ENCODE measurements around the gene NHSL2.

Gene NHSL2

DNA sequence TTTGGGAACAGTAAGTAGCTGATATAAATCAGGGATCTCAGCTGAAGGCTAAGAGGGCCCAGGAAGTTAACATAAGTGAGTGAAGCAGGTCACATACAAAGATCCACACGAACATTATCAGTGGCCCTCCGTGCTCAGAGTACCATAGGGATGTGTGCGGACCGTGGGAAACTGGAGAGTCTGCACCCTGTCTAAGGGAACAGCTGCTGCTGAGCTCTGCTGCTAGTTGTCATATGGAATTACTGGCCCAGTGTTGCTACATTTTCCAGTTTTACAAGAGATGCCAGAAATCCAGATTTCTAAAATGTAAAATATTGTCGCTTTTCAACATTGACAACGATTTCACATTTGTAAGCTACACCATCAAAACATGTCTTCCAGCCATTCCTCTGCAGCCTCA is 130.5 kb downstream of the NHSL2 start:
- Histone ChIP-seq H3K27ac (no peak overlapping the region), H3K9me3 (ENCODE audit: severe bottlenecking) (peaks cover 2% of the 10 kb centered on the region), H3K36me3 (no peaks in the 10 kb centered on the region)

DNA sequence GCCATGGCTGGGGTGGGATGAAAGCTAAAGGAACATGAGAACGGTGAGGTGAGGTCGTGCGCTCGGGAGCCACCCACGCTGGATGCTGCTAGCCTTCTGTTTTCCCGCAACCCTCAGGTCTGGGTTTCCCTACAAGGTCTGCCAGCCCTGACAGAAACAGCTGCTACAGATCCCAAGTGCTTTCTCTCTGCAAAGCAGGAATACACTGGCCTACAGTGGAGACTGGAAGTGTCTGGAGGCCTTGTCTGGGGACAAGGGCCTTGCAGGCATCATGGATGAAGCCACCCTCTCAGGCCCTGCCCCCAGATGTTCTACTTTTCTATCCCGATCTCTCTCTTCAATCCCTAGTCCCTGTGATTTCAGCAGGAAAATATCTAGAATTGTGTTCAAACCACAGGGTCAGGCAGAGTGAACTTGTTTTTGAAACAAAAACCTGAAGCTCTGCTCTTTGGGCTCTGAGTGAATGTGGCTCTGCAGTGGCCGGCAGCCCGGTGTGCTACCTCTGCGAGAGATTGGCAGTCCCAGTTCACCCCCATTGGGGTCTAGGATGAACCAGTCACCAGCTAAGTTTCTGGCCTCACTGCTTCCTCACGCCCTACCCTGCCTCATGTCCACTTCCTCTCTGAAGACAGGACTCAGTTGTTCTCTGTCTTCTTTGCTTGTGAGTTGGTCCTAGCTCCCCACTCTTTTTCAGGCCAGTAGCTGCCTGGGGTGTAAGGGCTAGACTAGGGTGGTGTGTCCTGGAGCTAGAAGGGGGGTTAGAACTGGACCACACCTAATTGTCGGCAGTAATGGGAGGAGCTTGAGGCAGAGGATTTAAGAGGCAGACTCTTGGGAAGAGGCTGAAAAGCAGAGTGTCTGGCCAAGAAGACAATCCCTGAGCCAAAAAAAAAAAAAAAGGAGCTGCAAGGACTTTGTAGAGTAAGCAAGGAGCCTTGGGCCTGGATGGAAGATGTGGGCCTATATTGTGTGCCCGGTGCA is 131.5 kb downstream of the NHSL2 start:
- Histone ChIP-seq H3K9me3 (ENCODE audit: severe bottlenecking) (no peaks in the 10 kb centered on the region), H3K4me3 (ENCODE audit: low read depth, low read length) (no peak overlapping the region), H3K27ac (no peak overlapping the region), H3K27me3 (ENCODE audit: insufficient read depth, low read depth, severe bottlenecking) (no peaks in the 10 kb centered on the region), H3K36me3 (no peaks in the 10 kb centered on the region)
- peak; percentile 22 for DNase-seq
- TF ChIP-seq, protein P1, sequence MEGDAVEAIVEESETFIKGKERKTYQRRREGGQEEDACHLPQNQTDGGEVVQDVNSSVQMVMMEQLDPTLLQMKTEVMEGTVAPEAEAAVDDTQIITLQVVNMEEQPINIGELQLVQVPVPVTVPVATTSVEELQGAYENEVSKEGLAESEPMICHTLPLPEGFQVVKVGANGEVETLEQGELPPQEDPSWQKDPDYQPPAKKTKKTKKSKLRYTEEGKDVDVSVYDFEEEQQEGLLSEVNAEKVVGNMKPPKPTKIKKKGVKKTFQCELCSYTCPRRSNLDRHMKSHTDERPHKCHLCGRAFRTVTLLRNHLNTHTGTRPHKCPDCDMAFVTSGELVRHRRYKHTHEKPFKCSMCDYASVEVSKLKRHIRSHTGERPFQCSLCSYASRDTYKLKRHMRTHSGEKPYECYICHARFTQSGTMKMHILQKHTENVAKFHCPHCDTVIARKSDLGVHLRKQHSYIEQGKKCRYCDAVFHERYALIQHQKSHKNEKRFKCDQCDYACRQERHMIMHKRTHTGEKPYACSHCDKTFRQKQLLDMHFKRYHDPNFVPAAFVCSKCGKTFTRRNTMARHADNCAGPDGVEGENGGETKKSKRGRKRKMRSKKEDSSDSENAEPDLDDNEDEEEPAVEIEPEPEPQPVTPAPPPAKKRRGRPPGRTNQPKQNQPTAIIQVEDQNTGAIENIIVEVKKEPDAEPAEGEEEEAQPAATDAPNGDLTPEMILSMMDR (IDR thresholded peaks at IDR 0.05; ENCODE audit: low read depth, low read length): no peak

More for the DNA sequence above, 130.5 kb downstream of the NHSL2 start:
- TF ChIP-seq, protein P1 (IDR thresholded peaks at IDR 0.05; ENCODE audit: low read depth, low read length): no peak
- Histone ChIP-seq H3K4me3 (ENCODE audit: low read depth, low read length) (no peak overlapping the region), H3K27me3 (ENCODE audit: insufficient read depth, low read depth, severe bottlenecking) (no peaks in the 10 kb centered on the region)
- no peak for DNase-seq

DNA sequence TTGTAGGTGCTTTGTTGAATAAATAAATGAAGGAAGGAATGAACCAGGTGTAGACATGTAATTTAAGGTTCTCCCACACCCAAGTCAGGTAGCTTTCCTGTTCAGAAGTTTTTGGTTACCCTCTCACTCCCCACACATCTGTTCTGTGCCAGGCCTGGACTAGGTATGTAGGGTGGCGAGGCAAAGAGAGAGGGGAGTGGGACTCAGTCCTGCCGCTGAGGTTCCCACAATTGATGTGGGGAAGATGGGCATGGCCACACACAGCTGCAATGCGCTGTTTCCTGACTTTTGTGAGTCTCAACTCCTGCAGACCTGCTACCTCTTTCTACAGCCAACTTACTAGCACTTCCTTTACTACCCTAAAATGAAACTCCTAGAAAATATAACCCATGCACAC is 132.2 kb downstream of the NHSL2 start:
- Histone ChIP-seq H3K27ac (no peak overlapping the region), H3K4me3 (ENCODE audit: low read depth, low read length) (no peak overlapping the region), H3K27me3 (ENCODE audit: insufficient read depth, low read depth, severe bottlenecking) (no peaks in the 10 kb centered on the region), H3K9me3 (ENCODE audit: severe bottlenecking) (no peaks in the 10 kb centered on the region), H3K36me3 (no peaks in the 10 kb centered on the region)
- TF ChIP-seq, protein P1 (IDR thresholded peaks at IDR 0.05; ENCODE audit: low read depth, low read length): no peak
- no peak for DNase-seq

DNA sequence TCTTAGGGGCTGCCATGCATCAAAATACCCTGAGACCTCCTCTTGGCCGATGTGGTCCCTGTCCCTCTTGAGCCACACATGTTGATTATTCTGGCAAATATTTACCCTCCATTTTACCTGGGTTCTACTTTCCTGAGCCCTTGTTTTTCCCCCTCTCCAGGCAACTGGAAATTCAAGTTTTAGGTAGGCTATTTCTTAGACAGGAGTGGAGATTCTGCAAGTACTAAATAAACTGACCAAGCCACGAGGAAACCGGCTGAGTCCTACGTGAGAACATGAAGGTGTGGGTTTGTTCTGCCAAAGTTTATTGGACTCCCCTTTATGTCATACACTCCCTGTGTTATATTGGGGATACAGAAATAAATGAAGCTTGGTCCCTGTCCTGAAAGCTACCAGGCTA is 133.0 kb downstream of the NHSL2 start:
- H3K36me3 ChIP-seq: no peaks in the 10 kb centered on the region
- H3K4me3 ChIP-seq (ENCODE audit: low read depth, low read length): no peak overlapping the region
- H3K27ac ChIP-seq: no peak overlapping the region
- TF ChIP-seq, protein P1 (IDR thresholded peaks at IDR 0.05; ENCODE audit: low read depth, low read length): no peak
- no peak for DNase-seq
- H3K9me3 ChIP-seq (ENCODE audit: severe bottlenecking): no peaks in the 10 kb centered on the region
- H3K27me3 ChIP-seq (ENCODE audit: insufficient read depth, low read depth, severe bottlenecking): no peaks in the 10 kb centered on the region

DNA sequence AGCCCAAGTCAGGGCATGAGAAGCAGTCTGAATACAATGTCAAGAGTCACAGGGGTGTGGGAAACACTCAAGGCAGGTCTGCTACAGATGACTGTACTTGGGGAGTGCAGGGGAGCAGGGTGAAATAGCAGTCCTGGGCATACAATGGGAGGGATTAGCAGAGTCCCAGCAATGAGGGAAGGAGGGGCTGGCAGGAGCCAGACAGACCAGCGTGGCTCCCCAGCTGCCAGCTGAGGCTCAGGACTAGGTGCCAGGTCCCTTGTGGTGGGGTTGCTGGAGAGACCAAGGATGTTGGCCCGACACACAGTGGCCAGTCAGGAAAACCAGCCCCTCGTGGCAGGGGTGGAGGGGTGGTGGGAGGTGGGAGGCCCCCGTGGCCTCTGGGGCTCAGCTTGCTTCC is 134.5 kb downstream of the NHSL2 start:
- H3K4me3 ChIP-seq (ENCODE audit: low read depth, low read length): no peak overlapping the region
- H3K36me3 ChIP-seq: peaks cover 2% of the 10 kb centered on the region; the same call in 1 of the 2 replicates
- no peaks in the 10 kb centered on the region for H3K27me3 ChIP-seq (ENCODE audit: insufficient read depth, low read depth, severe bottlenecking)
- DNase-seq: peak; percentile 38
- peak overlapping the region; percentile 95 for H3K27ac ChIP-seq
- no peaks in the 10 kb centered on the region for H3K9me3 ChIP-seq (ENCODE audit: severe bottlenecking)
- TF ChIP-seq, protein P1 (IDR thresholded peaks at IDR 0.05; ENCODE audit: low read depth, low read length): no peak

Measured in WERI-Rb-1 (cell line).